WTC11 (cell line): ENCODE results near the gene CLEC2D. TPM values are rescaled to one million over a fixed set of nuclear protein-coding genes. Genes with fewer than 3 reads are reported as not detected.

Experiments
- ATAC-seq: fragments of 200-7000 bp; cut with Tn5 transposase; 2 replicates; pipeline ENCODE4 v1.10.0; 2021; ENCODE audit warnings: mild to moderate bottlenecking, moderate library complexity
- CTCF ChIA-PET: fragments of 300-600 bp; sonication (Branson Sonifier 250); formaldehyde crosslinking; loops from one replicate; lab custom pipeline; 2021; ENCODE audit warnings: antibody characterized with exemption; lab: Charles Lee
- POLR2A ChIA-PET: fragments of 350-600 bp; sonication (Branson Sonifier 250); formaldehyde crosslinking; loops from one replicate; lab custom pipeline; 2021; ENCODE audit warnings: antibody characterized with exemption; lab: Charles Lee
- DNase-seq: peaks from one replicate; pipeline ENCODE4 v3.0.0; 2021; ENCODE audit warnings: low spot score
- H3K27ac Mint-ChIP-seq: 2 replicates; pipeline ENCODE4 v1.8.0; 2021; ENCODE audit warnings: mixed read lengths
- H3K27me3 Mint-ChIP-seq: 2 replicates; pipeline ENCODE4 v1.8.0; 2021; ENCODE audit warnings: low read depth, mild to moderate bottlenecking, moderate library complexity, mixed read lengths
- H3K36me3 Mint-ChIP-seq: 2 replicates; pipeline ENCODE4 v1.8.0; 2021; ENCODE audit warnings: mixed read lengths
- H3K4me1 Mint-ChIP-seq: 2 replicates; pipeline ENCODE4 v1.8.0; 2022; ENCODE audit warnings: mixed read lengths
- H3K4me3 Mint-ChIP-seq: 2 replicates; pipeline ENCODE4 v1.8.0; 2021; ENCODE audit warnings: mild to moderate bottlenecking, moderate library complexity, mixed read lengths
- H3K9me3 Mint-ChIP-seq: 2 replicates; pipeline ENCODE4 v1.8.0; 2021; ENCODE audit warnings: mixed read lengths
- CREM ChIP-seq: sonication (generic); formaldehyde crosslinking; IDR thresholded peaks from 2 replicates; pipeline ENCODE4 v1.8.1; 2022; ENCODE audit warnings: mild to moderate bottlenecking, missing genetic modification reagents, moderate library complexity
- FOXJ3 ChIP-seq: sonication (generic); formaldehyde crosslinking; IDR thresholded peaks from 2 replicates; pipeline ENCODE4 v1.9.0; 2021; ENCODE audit warnings: missing genetic modification reagents, mild to moderate bottlenecking, borderline replicate concordance
- GABPB1 ChIP-seq: sonication (generic); formaldehyde crosslinking; IDR thresholded peaks from 2 replicates; pipeline ENCODE4 v1.8.1; 2023; ENCODE audit warnings: mild to moderate bottlenecking, missing genetic modification reagents
- GTF2I ChIP-seq: fragments of 250-450 bp; sonication (Bioruptor Pico); conservative IDR thresholded peaks from 2 replicates; pipeline ENCODE4 v1.4.0; 2021; ENCODE audit warnings: mild to moderate bottlenecking
- KAT7 ChIP-seq: sonication (generic); formaldehyde crosslinking; IDR thresholded peaks from 2 replicates; pipeline ENCODE4 v1.8.1; 2023; ENCODE audit warnings: missing genetic modification reagents, mild to moderate bottlenecking, borderline replicate concordance
- MXD4 ChIP-seq: fragments of 250-450 bp; sonication (Bioruptor Pico); IDR thresholded peaks from 2 replicates; pipeline ENCODE4 v1.8.0; 2021; ENCODE audit warnings: mild to moderate bottlenecking, moderate library complexity, borderline replicate concordance
- MYBL2 ChIP-seq: sonication (generic); formaldehyde crosslinking; IDR thresholded peaks from 2 replicates; pipeline ENCODE4 v1.8.1; 2023; ENCODE audit warnings: mild to moderate bottlenecking, moderate library complexity, missing genetic modification reagents
- NFATC4 ChIP-seq: fragments of 250-450 bp; sonication (Bioruptor Pico); IDR thresholded peaks from 2 replicates; pipeline ENCODE4 v1.9.0; 2021; ENCODE audit warnings: mild to moderate bottlenecking
- NFE2L1 ChIP-seq: sonication (generic); formaldehyde crosslinking; IDR thresholded peaks from 2 replicates; pipeline ENCODE4 v1.8.1; 2023; ENCODE audit warnings: missing genetic modification reagents
- NR1H2 ChIP-seq: sonication (generic); formaldehyde crosslinking; IDR thresholded peaks from 2 replicates; pipeline ENCODE4 v1.9.0; 2021; ENCODE audit warnings: mild to moderate bottlenecking, moderate library complexity, missing genetic modification reagents
- NR3C1 ChIP-seq: sonication (generic); formaldehyde crosslinking; conservative IDR thresholded peaks from 2 replicates; pipeline ENCODE4 v1.8.1; 2023; ENCODE audit warnings: low read depth, mild to moderate bottlenecking, missing genetic modification reagents
- SMAD3 ChIP-seq: sonication (generic); formaldehyde crosslinking; IDR thresholded peaks from 2 replicates; pipeline ENCODE4 v1.8.0; 2022; ENCODE audit warnings: missing genetic modification reagents, mild to moderate bottlenecking, borderline replicate concordance
- TEAD1 ChIP-seq: sonication (generic); formaldehyde crosslinking; IDR thresholded peaks from 2 replicates; pipeline ENCODE4 v1.8.0; 2022; ENCODE audit warnings: mild to moderate bottlenecking, missing genetic modification reagents
- ZNF425 ChIP-seq: fragments of 250-450 bp; sonication (Bioruptor Pico); conservative IDR thresholded peaks from 2 replicates; pipeline ENCODE4 v1.9.0; 2021; ENCODE audit warnings: mild to moderate bottlenecking
- total RNA-seq: library from RNA; stranded (reverse); gene quantifications from 3 replicates; pipeline ENCODE4 v1.2.3, GENCODE V29; 2021
- TF ChIP-seq, protein P1 (sequence below): sonication (generic); formaldehyde crosslinking; IDR thresholded peaks from 2 replicates; pipeline ENCODE4 v1.8.0; 2023; ENCODE audit warnings: missing genetic modification reagents
- TF ChIP-seq, protein P2 (sequence below): sonication (generic); formaldehyde crosslinking; IDR thresholded peaks from 2 replicates; pipeline ENCODE4 v1.8.1; 2022; ENCODE audit warnings: low read depth, missing genetic modification reagents, borderline replicate concordance
- TF ChIP-seq, protein P3 (sequence below): fragments of 250-450 bp; sonication (Bioruptor Pico); IDR thresholded peaks from 2 replicates; pipeline ENCODE4 v1.9.0; 2021; ENCODE audit warnings: moderate library complexity, mild to moderate bottlenecking, inconsistent platforms, borderline replicate concordance
- TF ChIP-seq, protein P4 (sequence below): sonication (generic); formaldehyde crosslinking; IDR thresholded peaks from 2 replicates; pipeline ENCODE4 v1.8.1; 2023; ENCODE audit warnings: mild to moderate bottlenecking, missing genetic modification reagents, moderate library complexity

Gene CLEC2D
- total RNA-seq, 1 experiment from 2014 or later = 6.2 TPM

DNA sequence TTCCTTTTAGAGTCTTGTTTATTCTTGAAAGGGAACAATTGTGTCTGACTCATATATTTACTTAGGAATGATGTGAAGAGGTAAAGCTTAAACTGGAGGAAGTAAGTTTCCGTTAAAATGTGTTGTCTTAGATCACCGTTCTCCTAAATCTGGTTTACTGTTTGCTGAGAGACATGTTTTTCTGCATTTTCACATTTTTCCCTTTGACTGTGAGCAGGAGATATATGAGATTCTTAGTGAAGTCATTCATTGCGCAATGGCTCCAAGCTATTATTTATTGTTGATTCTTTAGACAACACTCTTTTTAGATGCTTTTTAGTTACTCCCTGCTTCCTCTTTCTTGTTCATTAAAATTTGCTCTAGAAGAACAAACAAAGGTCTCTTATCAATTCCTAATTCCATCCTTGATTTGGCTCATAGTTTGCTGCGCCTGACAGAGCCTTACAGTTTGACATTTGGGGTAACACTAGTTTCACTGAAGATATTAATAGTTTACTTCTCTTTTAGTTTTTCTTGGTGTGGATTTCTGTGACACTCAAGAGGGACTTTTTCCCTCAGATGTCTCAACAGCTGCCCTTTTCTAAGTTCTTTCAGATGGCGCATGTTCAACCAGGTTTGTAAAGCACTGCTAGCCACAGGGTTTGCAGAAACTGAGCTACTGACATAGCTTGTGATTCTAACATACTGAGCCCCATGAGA, 52.0 kb downstream of the CLEC2D start:
- Mint-ChIP-seq H3K36me3 (no peaks in the 10 kb centered on the region), H3K4me3 (no peak overlapping the region), H3K9me3 (no peaks in the 10 kb centered on the region), H3K27ac (no peak overlapping the region), H3K4me1 (no peaks in the 10 kb centered on the region; the same call in 1 of the 2 replicates), H3K27me3 (no peaks in the 10 kb centered on the region; the same call in 1 of the 2 replicates)
- no peak for DNase-seq
- TF ChIP-seq, protein P1, sequence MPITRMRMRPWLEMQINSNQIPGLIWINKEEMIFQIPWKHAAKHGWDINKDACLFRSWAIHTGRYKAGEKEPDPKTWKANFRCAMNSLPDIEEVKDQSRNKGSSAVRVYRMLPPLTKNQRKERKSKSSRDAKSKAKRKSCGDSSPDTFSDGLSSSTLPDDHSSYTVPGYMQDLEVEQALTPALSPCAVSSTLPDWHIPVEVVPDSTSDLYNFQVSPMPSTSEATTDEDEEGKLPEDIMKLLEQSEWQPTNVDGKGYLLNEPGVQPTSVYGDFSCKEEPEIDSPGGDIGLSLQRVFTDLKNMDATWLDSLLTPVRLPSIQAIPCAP (CRISPR knock-in tag) = no peak
- TF ChIP-seq NR1H2 (CRISPR knock-in tag) = no peak
- TF ChIP-seq, protein P2, sequence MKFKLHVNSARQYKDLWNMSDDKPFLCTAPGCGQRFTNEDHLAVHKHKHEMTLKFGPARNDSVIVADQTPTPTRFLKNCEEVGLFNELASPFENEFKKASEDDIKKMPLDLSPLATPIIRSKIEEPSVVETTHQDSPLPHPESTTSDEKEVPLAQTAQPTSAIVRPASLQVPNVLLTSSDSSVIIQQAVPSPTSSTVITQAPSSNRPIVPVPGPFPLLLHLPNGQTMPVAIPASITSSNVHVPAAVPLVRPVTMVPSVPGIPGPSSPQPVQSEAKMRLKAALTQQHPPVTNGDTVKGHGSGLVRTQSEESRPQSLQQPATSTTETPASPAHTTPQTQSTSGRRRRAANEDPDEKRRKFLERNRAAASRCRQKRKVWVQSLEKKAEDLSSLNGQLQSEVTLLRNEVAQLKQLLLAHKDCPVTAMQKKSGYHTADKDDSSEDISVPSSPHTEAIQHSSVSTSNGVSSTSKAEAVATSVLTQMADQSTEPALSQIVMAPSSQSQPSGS (CRISPR knock-in tag) = no peak
- TF ChIP-seq, protein P3, sequence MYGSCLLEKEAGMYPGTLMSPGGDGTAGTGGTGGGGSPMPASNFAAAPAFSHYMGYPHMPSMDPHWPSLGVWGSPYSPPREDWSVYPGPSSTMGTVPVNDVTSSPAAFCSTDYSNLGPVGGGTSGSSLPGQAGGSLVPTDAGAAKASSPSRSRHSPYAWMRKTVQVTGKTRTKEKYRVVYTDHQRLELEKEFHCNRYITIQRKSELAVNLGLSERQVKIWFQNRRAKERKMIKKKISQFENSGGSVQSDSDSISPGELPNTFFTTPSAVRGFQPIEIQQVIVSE (CRISPR knock-in tag) = no peak
- no peak for ATAC-seq
- POLR2A ChIA-PET = no interaction called here
- CTCF ChIA-PET = interaction anchor here (1.0 to 1.6 kb wide), 2 partner anchors 13 to 22 kb away, joined by 4 to 7 read pairs; no protein-coding TSS in a partner anchor

DNA sequence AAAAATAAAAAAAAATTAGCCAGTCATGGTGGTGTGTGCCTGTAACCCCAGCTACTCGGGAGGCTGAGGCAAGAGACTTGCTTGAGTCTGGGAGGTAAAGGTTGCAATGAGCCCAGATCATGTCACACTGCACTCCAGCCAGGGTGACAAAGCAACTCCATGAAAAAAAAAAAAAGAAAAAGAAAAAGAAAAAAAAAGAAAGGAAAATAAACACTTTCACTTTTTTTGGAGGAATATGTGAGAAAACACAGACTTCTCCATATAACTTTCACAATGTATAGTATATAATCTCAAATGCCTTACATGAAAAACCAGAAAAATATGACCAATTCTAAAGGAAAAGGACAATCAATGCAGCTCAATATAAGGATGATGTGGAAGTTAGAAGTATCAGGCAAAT, 54.5 kb downstream of the CLEC2D start:
- ChIA-PET POLR2A (no interaction called here), CTCF (interaction anchor here (1.0 to 1.6 kb wide), 2 partner anchors 19 to 26 kb away, joined by 3 to 6 read pairs; no protein-coding TSS in a partner anchor)
- TF ChIP-seq, protein P4, sequence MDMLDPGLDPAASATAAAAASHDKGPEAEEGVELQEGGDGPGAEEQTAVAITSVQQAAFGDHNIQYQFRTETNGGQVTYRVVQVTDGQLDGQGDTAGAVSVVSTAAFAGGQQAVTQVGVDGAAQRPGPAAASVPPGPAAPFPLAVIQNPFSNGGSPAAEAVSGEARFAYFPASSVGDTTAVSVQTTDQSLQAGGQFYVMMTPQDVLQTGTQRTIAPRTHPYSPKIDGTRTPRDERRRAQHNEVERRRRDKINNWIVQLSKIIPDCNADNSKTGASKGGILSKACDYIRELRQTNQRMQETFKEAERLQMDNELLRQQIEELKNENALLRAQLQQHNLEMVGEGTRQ (CRISPR knock-in tag) = no peak
- TF ChIP-seq CREM (CRISPR knock-in tag) = no peak
- no peak for TF ChIP-seq NFATC4 (CRISPR knock-in tag)
- TF ChIP-seq NR3C1 (CRISPR knock-in tag) = no peak
- no peak for TF ChIP-seq MYBL2 (CRISPR knock-in tag)
- Mint-ChIP-seq H3K4me1 (no peaks in the 10 kb centered on the region; the same call in 1 of the 2 replicates), H3K27ac (no peak overlapping the region), H3K27me3 (no peaks in the 10 kb centered on the region; the same call in 1 of the 2 replicates), H3K9me3 (no peaks in the 10 kb centered on the region), H3K36me3 (no peaks in the 10 kb centered on the region), H3K4me3 (no peak overlapping the region)
- ATAC-seq = no peak
- DNase-seq = no peak

DNA sequence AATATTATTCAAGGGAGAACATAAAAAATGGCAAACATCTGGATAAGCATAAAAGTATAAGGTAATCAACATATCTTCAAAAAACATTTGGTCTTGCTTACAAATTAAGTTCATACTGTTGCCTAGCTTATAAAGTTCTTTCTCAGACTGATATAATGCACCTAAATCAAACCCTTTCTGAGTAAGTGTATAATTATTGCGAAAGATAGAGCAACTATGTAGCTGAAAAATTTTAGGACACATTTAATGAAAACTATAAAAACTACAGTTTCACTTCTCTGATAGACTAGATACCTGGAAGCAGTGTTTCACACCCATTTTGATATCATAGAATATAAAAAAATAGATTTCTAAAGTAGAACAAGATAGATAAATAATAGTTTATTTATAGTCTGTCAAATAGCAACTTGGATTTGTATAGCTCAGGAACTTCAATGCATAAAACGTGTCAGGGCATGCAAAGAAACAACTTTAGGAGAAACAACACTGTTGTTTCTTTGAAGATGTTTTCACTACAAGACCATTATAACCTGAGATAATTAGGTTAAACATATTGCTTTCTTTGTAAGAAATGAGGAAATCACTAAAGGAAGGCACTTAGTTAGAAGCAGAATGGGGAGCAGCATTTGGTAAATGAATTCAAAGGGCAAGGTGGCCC, 55.8 kb downstream of the CLEC2D start:
- Mint-ChIP-seq H3K4me3 (no peak overlapping the region), H3K4me1 (no peaks in the 10 kb centered on the region; the same call in 1 of the 2 replicates), H3K9me3 (no peaks in the 10 kb centered on the region), H3K27me3 (no peaks in the 10 kb centered on the region; the same call in 1 of the 2 replicates), H3K36me3 (no peaks in the 10 kb centered on the region), H3K27ac (no peak overlapping the region)
- TF ChIP-seq GTF2I (CRISPR knock-in tag) (no peak), TEAD1 (CRISPR knock-in tag) (no peak)
- DNase-seq = no peak
- CTCF ChIA-PET = interaction anchor here (1.4 to 1.6 kb wide), 2 partner anchors 17 to 18 kb away, joined by 6 to 8 read pairs; no protein-coding TSS in a partner anchor
- POLR2A ChIA-PET = no interaction called here
- no peak for ATAC-seq

GRCh38 chr12:9727813-9728212, 58.3 kb downstream of the CLEC2D start:
- Mint-ChIP-seq H3K4me1 (no peaks in the 10 kb centered on the region; the same call in 1 of the 2 replicates), H3K27me3 (peaks cover 2% of the 10 kb centered on the region; the same call in 1 of the 2 replicates), H3K9me3 (no peaks in the 10 kb centered on the region), H3K4me3 (no peak overlapping the region), H3K27ac (no peak overlapping the region), H3K36me3 (no peaks in the 10 kb centered on the region)
- no peak for DNase-seq
- ATAC-seq = no peak
- POLR2A ChIA-PET = no interaction called here
- CTCF ChIA-PET = no interaction called here
- TF ChIP-seq, protein P4 (CRISPR knock-in tag) = no peak
- no peak for TF ChIP-seq GABPB1 (CRISPR knock-in tag)
- no peak for TF ChIP-seq NFE2L1
- TF ChIP-seq FOXJ3 (CRISPR knock-in tag) = no peak
- TF ChIP-seq GTF2I (CRISPR knock-in tag) = no peak
- no peak for TF ChIP-seq NR3C1 (CRISPR knock-in tag)
- no peak for TF ChIP-seq MXD4 (CRISPR knock-in tag)
- no peak for TF ChIP-seq KAT7 (CRISPR knock-in tag)
- no peak for TF ChIP-seq ZNF425 (CRISPR knock-in tag)
- TF ChIP-seq SMAD3 (CRISPR knock-in tag) = no peak
